Purkinje cell (primary cell): ENCODE measurements around the gene MEOX2. TPM values are rescaled to one million over a fixed set of nuclear protein-coding genes. Genes with fewer than 3 reads are reported as not detected.

Experiments used
- polyA plus RNA-seq: library from polyadenylated mRNA; unstranded; fragments of >200 nt; fragmentation: Nextera tagmentation; gene quantifications from 2 replicates; pipeline ENCODE4 v1.2.1, GENCODE V29; 2014

Gene MEOX2
- not detected in 2 replicates for polyA plus RNA-seq

GRCh38 chr7:15686295-15686956 is at the start of gene MEOX2:
Gene MEOX2 (minus strand): TSS chr7:15686683. CDS start chr7:15686402, 281 bp downstream.

GRCh38 chr7:15561835-15562234 is 124.6 kb downstream of the MEOX2 start, which contains the start of gene AGMO:
Gene AGMO (minus strand): TSS chr7:15562015.

Other genes starting within 250 kb of the MEOX2 start
- 1.8 and 2.5 TPM in 2 replicates for gene AGMO, start 124.7 kb downstream of the MEOX2 start, polyA plus RNA-seq